ENCODE results near the gene PPP1R37.

Gene PPP1R37

GRCh38 chr19:45152504-45153338 lies 59.7 kb downstream of the PPP1R37 start:
- DNase-seq (ENCODE audit: low read depth in 3 of 3) = peak in 2 of 3 donors; percentile 5 to 40

- no peak for DNase-seq (ENCODE audit: low read depth in 3 of 3)
These were observed 60.5 kb downstream of the PPP1R37 start for GRCh38 chr19:45153339-45154063.

- no peak for DNase-seq (ENCODE audit: low read depth in 3 of 3)
These were observed 61.3 kb downstream of the PPP1R37 start for GRCh38 chr19:45154064-45154827.

DNA sequence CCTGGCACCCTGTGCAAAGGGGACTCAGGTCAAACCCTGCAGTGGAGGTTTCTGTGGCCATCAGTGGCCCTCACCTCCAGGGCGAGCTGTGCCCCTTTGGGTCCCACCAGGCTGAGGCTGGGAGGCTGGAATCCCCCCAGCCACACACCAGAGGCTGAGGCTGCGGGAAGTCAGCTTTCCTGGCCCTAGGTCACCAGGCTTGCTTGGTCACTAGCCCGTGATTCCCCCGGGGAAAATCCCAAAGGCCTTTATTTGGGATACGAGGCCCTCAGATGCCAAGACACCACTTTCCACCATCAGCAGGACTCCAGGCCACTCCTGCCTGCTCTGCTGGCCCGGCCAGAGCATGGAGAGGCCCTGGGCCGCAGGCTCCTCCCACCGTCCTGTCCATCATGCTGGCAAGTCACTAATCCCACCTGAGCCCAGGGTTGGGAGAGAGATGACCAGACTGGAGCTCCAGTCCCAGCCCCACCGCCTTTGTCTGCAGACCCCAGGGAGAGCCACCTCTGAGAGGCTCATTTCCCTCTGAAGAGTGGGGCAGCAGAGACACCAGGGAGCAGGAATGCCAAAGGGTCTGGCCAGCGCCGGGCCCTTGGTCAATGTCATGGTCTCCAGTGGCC lies 63.1 kb downstream of the PPP1R37 start:
- no peak for DNase-seq (ENCODE audit: low read depth in 3 of 3)

- DNase-seq (ENCODE audit: low read depth in 3 of 3) = no peak
These were observed 63.8 kb downstream of the PPP1R37 start for GRCh38 chr19:45156751-45157150.

- no peak for DNase-seq (ENCODE audit: low read depth in 3 of 3)
These were observed 65.7 kb downstream of the PPP1R37 start for GRCh38 chr19:45158503-45159209.

DNA sequence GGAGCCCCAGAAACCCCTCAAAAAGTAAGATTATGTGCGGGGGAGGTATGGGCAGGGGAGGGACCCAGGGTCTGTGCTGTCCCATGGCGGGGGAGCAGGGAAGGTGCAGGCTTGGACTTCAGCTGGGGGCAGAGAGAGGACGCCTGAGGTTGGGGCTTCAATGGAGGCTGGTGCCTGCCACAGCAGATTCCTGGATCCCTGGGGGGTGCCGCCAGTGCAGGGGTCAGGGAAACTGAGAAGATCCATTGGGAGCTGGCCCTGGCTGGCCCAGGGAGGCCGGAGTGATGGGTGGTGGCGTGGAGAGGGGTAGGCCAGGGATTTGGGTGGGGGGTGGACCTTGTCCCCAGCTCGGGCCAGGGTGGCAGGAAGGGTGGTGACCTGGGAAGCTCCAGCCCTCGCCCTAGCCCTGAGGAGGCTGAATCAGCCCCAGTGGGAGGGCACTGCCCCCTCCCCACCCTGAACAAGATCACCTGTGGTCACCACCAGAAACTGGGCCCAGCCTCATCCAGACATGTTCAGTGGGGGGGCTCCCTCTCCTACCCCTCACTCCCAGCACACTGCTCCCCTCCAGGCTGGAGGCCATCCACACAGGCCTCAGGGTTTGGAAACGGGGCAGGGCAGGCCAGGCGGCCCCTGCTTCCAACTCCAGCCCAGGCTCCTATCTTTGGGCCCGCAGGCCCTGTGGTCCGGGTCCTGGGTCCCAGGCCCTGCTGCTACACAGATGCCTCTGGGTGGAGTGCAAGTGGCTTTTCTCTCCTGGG lies 66.4 kb downstream of the PPP1R37 start:
- no peak for DNase-seq (ENCODE audit: low read depth in 3 of 3)

- no peak for DNase-seq (ENCODE audit: low read depth in 3 of 3)
These were observed 67.0 kb downstream of the PPP1R37 start for GRCh38 chr19:45159971-45160324.

- DNase-seq (ENCODE audit: low read depth in 3 of 3) = no peak
These were observed 68.1 kb downstream of the PPP1R37 start, which contains the start of gene NKPD1 for GRCh38 chr19:45160870-45161737. TSS of gene NKPD1 (minus strand) at chr19:45160982. CDS start at chr19:45160150, 832 bp downstream.

DNA sequence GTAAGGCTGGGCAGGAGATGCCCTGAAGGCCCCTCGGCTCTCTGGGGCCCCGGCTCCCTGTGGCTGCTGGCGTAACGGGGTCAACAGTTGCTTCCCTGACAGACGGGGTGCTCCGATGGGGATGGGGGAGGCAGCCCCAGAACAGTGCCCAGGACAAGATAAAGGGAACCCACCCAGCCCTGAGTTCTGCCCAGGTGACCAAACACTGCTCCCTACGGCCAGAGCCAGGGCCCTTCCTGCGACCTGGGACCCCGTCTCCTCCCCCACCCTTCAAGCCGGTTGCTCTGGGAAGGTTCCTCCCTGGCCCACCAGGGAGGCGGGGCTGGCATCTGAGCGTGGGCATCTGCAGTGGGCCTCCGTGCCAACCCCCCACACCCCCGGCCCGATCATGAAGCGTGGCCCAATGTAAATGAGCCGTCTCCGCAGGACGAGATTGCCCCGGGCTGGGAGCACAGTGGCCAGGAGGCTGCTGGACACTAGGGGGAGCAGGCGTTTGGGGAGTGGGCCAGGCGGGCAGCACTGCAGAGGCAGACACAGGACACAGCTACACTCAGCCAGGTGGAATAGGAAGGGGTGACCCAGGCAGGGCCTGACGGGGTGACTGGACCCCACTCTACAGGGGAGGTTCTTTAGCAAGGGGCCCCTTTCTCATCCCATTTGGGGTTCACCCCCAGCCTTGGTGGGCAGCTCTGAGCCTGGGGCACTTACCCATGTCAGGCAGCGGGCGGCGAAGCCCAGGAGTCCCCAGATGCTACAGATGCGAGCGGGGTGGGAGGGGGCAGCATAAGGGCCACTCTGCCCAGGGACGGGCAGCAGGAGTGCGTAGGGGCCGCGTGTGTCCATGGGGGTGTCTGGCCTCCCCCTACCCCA lies 69.0 kb downstream of the PPP1R37 start:
- DNase-seq (ENCODE audit: low read depth in 3 of 3) = no peak

GRCh38 chr19:45162608-45163143 lies 69.7 kb downstream of the PPP1R37 start:
- no peak for DNase-seq (ENCODE audit: low read depth in 3 of 3)

- no peak for DNase-seq (ENCODE audit: low read depth in 3 of 3)
These were observed 70.2 kb downstream of the PPP1R37 start for GRCh38 chr19:45163156-45163555.

DNA sequence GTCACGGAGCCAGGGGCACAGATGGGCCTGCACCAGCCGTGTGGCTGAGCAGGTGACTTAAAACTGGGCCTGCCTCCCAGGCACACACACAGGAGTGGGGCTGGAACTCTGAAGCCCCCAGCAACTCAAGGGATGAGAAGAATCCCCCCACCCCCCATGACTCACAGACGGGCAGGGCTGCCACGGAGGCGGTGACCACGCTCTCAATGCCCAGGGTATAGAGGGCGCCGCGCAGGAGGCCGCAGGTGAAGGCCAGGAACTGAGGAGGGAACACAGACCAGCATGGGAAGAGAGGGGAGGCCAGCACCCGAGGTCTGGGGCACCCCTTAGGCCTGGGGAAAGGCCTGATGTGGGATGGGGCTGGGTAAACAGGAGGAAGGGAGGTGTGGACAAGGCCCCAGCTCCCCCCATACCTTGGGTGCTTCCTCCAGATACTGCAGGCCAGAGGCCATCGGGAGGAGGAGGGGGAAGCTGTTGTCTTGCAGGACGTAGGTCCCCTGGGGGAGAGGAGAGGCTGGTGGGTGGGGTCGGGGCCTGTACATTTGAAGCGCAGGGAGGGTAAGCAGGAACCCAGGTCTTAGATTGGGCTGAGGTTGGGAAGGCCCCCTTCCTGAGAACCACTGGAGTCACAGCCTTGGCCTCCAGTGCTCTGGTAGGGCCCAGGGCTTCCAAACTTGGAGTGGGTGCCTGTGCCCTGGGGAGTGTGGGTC lies 70.9 kb downstream of the PPP1R37 start:
- no peak for DNase-seq (ENCODE audit: low read depth in 3 of 3)

- no peak for DNase-seq (ENCODE audit: low read depth in 3 of 3)
These were observed 71.8 kb downstream of the PPP1R37 start for GRCh38 chr19:45164577-45165335.

DNA sequence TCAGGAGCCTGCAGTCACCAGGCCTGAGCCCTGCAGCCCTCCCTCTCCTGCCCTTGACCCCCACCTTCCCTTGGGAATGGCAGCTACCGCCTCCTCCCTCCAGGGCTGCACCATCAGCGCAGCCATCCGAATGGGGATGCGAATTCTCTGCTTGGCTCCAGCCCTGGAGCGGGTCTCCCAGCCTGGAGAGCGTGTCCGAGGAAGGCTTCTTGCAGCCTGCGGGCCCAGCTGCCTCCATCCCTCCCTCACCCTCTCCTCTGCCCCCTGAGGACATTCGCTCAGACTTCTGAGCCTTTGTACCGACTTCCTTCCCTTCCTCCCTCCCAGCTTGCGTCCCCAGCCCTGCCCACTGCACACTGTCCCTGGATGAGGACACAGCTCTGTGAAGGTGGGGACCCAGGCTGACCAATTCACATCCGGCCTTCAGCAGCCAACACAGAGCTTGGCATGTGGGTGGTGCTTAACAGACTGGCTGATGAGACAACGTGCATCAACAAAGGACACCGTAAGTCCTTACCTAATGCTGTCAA lies 73.8 kb downstream of the PPP1R37 start:
- DNase-seq (ENCODE audit: low read depth in 3 of 3) = no peak

DNA sequence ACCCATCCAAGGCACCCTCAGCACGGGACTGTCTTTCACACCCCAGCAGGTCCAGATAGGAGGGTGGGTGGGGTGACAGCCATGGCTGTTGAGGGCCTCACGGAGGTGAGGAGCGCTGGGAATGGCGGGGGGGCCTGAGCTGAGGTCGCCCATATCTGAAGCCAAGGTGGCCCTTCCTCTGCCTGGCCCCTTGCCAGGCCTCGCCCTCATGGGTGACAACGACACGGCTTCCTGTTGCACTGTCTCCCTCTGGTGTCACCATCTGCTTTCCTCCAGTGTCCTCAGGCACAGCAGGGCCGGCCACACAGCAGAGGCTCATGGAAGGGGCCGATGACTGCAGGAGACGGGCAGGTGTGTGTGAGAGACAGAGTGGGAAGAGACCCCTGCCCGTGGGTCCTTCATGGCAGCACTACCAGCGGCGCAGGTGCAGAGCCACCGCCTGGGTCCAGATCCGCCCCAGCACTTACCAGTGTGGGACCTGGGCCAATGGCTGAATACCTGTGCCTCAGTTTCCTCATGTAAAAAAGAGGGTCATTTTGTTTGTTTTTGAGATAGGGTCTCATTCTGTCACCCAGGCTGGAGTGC lies 75.9 kb downstream of the PPP1R37 start:
- no peak for DNase-seq (ENCODE audit: low read depth in 3 of 3)
